Measurements from ENCODE around the gene MRPL2. TPM values are rescaled to one million over a fixed set of nuclear protein-coding genes. Genes with fewer than 3 reads are reported as not detected.

Gene MRPL2
- 13.5 and 19.6 TPM in 2 replicates for total RNA-seq

DNA sequence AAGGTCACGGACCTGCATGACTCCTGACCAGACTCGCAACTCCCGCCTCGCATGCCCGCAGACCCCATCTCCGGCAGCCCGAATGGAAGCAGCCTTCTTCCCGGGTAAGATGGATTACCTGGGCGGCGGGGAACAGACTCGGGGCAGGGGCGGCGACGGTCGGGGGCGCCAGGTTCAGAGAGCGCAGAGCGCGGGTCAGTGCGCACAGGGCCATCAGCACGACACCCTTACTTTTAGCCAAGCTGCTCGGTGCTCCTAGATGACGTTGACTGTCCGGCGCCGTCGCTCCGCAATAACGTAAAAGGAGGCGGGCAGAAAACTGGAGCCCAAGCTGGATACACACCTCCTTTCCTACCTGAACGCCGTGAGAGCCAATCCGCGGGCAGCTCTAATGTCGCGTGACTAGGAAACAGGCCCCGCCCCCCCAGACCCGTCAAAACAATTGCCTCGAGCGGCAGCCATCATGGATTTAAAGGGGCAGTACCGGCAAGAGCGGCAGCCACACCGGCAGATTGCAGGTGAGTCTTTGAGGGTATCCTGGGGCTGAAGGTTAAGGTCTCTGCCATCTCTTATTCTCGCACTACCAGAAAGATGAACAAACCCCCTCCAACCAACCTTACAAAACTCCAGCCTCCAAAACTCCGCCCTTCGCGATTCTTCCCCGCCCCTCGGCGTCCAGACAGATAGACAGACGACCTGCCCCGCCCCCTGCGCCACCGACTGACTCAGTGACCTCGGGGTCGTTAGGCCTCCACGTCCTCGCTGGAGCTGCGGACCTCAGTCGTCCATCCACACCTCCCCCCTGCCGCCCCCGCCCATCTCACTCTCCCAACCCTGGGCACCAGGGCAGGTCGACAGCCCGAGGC, at the start of gene MRPL2, which contains the start of gene KLC4:
Gene MRPL2, minus strand, starts transcription at position 267 of the 866 bp plus-strand sequence. Its CDS starts 53 bp downstream, at position 214.
Gene KLC4, plus strand, starts transcription at position 464 of the 866 bp plus-strand sequence. CDS start 1,705 bp downstream, outside the sequence.

DNA sequence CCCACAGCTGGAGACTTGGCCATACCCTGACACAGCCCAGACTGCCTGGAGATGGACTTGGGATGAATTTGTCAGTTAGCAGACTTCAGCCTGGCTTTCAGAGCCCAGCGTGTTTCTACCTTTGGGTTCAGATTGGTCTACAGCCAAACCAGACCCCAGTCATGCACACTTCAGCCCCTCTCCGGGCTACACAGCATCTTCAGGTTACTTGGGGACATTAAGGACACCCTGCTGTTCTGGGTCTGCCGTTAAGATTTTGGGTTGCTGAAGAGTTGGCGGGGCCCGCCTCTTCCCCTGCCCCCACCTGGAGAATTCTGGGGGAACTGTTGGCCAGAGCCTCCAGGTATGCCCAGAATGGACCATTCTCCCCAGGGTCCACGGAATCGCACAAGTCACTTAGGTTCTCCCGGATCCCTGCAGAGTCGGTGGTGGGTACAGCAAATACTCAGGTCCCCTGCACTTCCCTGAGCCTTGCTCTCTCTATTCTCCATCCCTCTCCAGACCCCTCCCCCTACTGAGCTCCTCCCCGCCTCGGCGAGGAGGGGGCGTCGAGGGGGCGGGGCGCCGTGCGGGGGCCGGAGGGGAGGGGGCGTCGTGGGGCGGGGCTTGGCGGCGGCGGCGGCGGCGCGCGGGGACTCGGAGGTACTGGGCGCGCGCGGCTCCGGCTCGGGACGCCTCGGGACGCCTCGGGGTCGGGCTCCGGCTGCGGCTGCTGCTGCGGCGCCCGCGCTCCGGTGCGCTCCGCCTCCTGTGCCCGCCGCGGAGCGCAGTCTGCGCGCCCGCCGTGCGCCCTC, 16.6 kb upstream of the MRPL2 start, which contains the start of gene PTK7:
Gene PTK7, plus strand, starts transcription at position 645 of the 794 bp plus-strand sequence. CDS start 175 bp downstream, outside the sequence.

DNA sequence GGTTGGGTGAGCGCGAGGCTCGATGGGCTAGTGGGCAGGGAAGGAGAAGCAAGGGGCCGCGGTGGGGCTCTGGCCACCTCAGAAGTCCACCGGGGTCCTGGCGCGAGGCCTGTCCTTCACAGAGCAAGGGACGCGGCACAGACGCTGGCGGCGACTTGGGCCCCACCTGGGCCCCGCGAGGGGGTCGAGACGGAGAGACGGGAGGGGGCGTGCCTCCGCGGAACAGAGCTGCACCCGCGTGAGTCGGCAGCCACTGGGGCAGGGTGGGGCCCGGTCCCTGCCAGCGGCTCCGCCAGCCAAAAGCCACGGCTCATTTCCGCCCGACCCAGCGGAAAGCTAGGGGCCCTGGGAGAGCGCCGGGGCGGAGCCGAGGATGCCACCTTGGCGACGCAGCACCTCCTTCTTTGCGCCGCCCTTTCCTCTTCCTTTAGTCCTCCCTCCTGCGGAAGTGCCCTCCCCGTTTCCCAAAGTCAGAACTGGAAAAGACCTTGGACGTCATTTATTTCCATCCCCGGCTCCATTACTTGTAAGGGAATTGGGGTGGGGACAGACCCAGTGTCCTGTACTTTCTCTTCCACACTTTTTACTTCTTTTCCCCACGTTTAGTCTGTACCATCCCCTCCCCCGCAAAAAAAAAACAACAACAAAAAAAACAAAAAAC, 5.6 kb downstream of the MRPL2 start, which contains the start of gene CUL7:
Gene CUL7, minus strand, starts transcription at position 307 of the 661 bp plus-strand sequence. CDS start 1,063 bp downstream, outside the sequence.

DNA sequence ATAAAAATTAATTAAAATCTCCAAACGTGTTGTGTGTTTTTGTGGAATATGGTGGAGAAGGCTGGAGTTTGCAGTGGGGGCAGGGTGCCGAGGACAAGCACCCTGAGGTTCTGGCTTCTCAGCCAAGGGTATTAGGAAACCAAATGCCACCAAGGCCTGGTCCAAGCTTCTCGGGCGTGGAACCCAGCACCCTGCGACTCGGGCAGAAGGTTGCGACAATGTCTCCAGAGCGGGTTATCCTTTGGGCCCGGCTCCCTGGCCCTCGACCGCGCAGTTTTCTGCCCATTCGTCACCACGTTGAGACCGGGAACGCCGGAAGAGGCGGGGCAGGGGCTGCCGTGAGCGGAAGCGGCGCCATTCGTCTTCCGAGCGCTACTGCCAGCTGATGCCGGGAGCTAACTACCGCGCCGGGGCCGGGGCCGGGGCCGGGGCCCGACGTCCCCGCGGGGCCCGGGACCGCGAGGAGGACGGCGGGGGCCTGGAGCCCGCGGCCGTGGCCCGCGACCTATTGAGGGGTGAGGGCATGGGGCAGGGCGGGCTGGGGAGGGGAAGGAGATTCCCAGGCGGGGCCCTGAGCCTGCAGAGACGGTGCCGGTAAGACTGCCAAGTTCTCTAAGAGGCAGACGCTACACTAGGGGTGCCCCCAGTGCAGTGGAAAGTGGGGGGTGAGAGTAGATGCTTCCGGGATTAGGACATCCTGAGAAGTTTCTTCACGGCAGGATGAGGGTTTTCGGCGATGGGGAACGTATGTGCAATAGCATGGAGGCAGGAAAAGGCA, 37.8 kb downstream of the MRPL2 start, which contains the start of gene RRP36:
Gene RRP36, plus strand, starts transcription at position 354 of the 778 bp plus-strand sequence. Its CDS starts 32 bp downstream, at position 386.

DNA sequence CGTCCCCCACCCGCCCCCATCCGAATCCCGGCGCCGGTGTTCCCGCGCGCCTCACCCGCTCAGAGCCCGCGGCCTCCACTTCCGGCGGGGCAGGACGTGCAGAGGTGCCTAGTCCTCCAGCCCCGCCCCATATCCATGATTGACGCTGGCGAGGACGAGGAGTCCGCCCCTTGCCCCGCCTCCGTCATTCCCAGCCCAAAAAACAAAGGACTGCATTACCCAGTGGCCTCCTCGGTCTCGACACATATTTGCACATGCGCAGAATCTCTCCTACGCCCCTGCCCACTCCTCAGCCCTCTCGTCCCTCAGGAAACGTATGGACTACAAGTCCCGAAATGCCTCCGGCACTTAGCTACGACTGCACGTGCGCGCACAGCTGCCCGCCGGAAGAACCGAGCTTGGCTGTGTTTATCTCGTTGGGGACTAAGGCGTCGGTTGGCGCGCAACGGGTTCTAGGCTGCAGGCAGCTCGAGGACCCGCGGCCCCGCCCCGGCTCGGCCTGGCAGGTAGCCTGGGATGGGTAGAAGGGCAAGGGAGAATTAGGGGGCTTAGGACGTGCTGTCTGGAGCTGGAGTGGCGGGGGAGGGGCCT, 45.3 kb downstream of the MRPL2 start, which contains the start of the genes KLHDC3 and MEA1:
Gene KLHDC3, plus strand, starts transcription at position 407 of the 591 bp plus-strand sequence. CDS start 2,944 bp downstream, outside the sequence.
Gene MEA1, minus strand, starts transcription at position 104 of the 591 bp plus-strand sequence. CDS start 133 bp downstream, outside the sequence.

Other genes with a start within 250 kb of the MRPL2 start
- 168 and 177 TPM in 2 replicates for gene RPL7L1, start 179.8 kb downstream of the MRPL2 start, total RNA-seq
- gene PTCRA, start 143.4 kb downstream of the MRPL2 start, total RNA-seq, result not detected in 2 replicates
- 16.2 and 28.2 TPM in 2 replicates for gene CNPY3, start 130.0 kb downstream of the MRPL2 start, total RNA-seq
- gene GNMT, start 98.7 kb downstream of the MRPL2 start, total RNA-seq, result not detected in 2 replicates
- gene PEX6, start 80.3 kb downstream of the MRPL2 start, total RNA-seq, result 51.1 and 68.4 TPM in 2 replicates
- 23.7 and 30.6 TPM in 2 replicates for gene PPP2R5D, start 74.9 kb downstream of the MRPL2 start, total RNA-seq
- gene MEA1, start 45.5 kb downstream of the MRPL2 start, total RNA-seq, result 47.1 and 65.3 TPM in 2 replicates
- gene KLHDC3, start 45.2 kb downstream of the MRPL2 start, total RNA-seq, result 66.0 and 67.8 TPM in 2 replicates
- gene RRP36, start 37.8 kb downstream of the MRPL2 start, total RNA-seq, result 86.3 and 110 TPM in 2 replicates
- gene CUL7, start 5.6 kb downstream of the MRPL2 start, total RNA-seq, result 19.2 and 23.6 TPM in 2 replicates
- gene KLC4, start 197 bp upstream of the MRPL2 start, total RNA-seq, result 10.6 and 11.7 TPM in 2 replicates
- 63.7 and 121 TPM in 2 replicates for gene PTK7, start 16.9 kb upstream of the MRPL2 start, total RNA-seq
- gene SRF, start 111.8 kb upstream of the MRPL2 start, total RNA-seq, result 12.4 and 13.7 TPM in 2 replicates
- gene CUL9, start 122.8 kb upstream of the MRPL2 start, total RNA-seq, result 29.9 and 38.6 TPM in 2 replicates
- 43.7 and 64.1 TPM in 2 replicates for gene DNPH1, start 170.0 kb upstream of the MRPL2 start, total RNA-seq
- gene TTBK1, start 184.0 kb upstream of the MRPL2 start, total RNA-seq, result not detected in 2 replicates
- not detected in 2 replicates for gene SLC22A7, start 238.8 kb upstream of the MRPL2 start, total RNA-seq
- not detected in 2 replicates for gene CRIP3, start 249.4 kb upstream of the MRPL2 start, total RNA-seq

Data from tracheal epithelial cell (primary cell).